Choroid plexus epithelial cell (primary cell): ENCODE measurements around the gene CFAP54.

Experiments
- DNase-seq: peaks from one replicate; pipeline ENCODE4 v3.0.0-alpha.2; 2010; ENCODE audit warnings: low read depth
- H3K4me3 ChIP-seq: 2 replicates; pipeline ENCODE4 v1.5.1; 2011; ENCODE audit warnings: low read depth, mild to moderate bottlenecking, control low read depth, low read length, moderate library complexity
- TF ChIP-seq, protein P1 (sequence below): conservative IDR thresholded peaks from 2 replicates; pipeline ENCODE4 v1.5.1; 2011; ENCODE audit warnings: low read depth, mild to moderate bottlenecking, control low read depth, inconsistent platforms, low read length, moderate library complexity

The CFAP54 gene

DNA sequence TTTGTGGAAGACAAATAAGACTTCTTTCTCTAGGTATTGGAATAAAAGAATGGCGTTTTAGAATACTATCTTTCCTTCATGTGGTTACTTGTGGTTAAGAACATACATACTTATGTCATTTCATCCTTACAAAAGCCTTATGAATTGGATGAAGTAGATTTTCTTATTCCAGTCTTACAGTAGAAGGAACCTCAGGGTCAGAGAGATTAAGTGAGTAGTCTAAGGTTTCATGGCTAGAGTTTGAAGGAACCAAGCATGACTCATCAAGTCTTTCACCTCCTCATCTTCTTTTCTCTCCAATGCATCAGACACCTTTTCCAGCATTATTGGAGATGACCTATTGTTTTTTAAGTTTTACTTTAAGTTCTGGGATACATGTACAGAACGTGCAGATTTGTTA lies 324.8 kb downstream of the CFAP54 start:
- TF ChIP-seq, protein P1, sequence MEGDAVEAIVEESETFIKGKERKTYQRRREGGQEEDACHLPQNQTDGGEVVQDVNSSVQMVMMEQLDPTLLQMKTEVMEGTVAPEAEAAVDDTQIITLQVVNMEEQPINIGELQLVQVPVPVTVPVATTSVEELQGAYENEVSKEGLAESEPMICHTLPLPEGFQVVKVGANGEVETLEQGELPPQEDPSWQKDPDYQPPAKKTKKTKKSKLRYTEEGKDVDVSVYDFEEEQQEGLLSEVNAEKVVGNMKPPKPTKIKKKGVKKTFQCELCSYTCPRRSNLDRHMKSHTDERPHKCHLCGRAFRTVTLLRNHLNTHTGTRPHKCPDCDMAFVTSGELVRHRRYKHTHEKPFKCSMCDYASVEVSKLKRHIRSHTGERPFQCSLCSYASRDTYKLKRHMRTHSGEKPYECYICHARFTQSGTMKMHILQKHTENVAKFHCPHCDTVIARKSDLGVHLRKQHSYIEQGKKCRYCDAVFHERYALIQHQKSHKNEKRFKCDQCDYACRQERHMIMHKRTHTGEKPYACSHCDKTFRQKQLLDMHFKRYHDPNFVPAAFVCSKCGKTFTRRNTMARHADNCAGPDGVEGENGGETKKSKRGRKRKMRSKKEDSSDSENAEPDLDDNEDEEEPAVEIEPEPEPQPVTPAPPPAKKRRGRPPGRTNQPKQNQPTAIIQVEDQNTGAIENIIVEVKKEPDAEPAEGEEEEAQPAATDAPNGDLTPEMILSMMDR, result no peak
- H3K4me3 ChIP-seq, result no peak overlapping the region
- peak; percentile 6 for DNase-seq

- no peak overlapping the region for H3K4me3 ChIP-seq
- no peak for DNase-seq
- TF ChIP-seq, protein P1, result no peak
These were observed 332.2 kb downstream of the CFAP54 start for GRCh38 chr12:96821592-96821991.

DNA sequence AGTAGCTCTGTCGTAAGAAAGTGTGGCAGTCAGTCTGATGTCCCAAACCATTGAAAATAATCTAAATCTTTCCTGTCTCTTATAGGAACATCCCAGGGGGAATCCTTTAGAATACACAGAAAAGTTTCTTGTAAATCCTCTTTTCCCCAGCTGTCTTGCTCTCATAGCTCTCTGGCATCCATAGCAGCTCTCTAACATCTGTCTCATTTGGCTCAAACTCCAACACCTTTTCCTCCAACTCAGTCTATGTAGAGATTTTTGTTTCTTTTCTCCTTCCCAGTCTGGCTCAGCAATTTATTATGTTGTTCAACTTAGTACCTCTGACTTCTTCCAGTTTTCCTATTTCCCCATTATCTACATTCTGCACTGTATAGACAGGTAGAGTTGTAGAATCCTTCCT lies 333.3 kb downstream of the CFAP54 start:
- TF ChIP-seq, protein P1, result no peak
- no peak overlapping the region for H3K4me3 ChIP-seq

DNA sequence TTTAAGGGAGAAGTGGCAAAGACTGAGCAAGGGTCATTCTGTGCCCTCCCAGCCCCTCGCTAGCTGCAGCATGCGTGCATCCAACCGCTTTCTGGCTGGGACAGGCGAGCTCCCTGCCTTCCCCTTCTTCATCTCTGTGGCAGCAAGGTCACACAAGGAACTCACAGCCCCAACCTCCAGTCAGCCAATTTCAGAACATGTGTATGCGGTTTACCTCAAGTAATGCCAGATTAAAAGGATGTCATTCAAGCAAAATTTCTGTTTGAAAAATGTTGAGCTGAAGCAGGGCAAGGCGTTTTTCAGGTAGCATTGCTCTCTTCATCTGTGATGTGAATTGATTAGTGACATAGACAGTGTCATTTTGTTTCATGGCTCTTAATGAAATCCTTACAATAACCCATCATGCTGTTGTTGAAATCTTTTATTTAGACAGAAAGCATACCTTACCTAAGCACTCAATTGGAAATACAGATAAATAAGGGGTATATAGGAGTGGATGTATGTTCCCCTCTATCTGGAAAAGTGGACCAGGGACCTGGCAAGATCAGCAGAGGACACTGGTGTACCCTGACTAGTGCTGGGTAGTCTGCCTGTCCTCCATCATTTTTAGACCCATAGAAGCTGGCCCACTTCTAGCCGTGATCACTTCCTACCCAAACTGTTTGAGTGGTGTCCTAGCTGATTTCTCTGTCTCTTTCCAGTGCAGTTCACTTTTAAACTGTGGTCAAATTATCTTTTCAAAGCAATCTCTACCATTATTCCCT lies 334.9 kb downstream of the CFAP54 start:
- no peak for DNase-seq
- TF ChIP-seq, protein P1, result no peak
- H3K4me3 ChIP-seq, result no peak overlapping the region

More for the DNA sequence above, 333.3 kb downstream of the CFAP54 start:
- DNase-seq, result no peak

- TF ChIP-seq, protein P1, result no peak
- DNase-seq, result no peak
These were observed 335.5 kb downstream of the CFAP54 start for GRCh38 chr12:96824838-96825236.

GRCh38 chr12:96828169-96828789 lies 338.9 kb downstream of the CFAP54 start:
- TF ChIP-seq, protein P1, result no peak
- no peak for DNase-seq

More at GRCh38 chr12:96824838-96825236, 335.5 kb downstream of the CFAP54 start:
- H3K4me3 ChIP-seq, result no peak overlapping the region

More at GRCh38 chr12:96828169-96828789, 338.9 kb downstream of the CFAP54 start:
- no peak overlapping the region for H3K4me3 ChIP-seq
